NCI-H526 (cell line): ENCODE data around the gene PGAM1.
A peak's percentile ranks its signal among the peaks of the same experiment; 100 is the strongest.
"Not testable (repeated sequence)": the region's sequence is repeated elsewhere in the genome, so short reads cannot be mapped to it uniquely, and the experiment has no call there.

ENCODE experiments used
- DNase-seq, 2 experiments: peaks; one replicate each; lab custom pipeline; 2025; lab: John Stamatoyannopoulos, UW

The PGAM1 gene

DNA sequence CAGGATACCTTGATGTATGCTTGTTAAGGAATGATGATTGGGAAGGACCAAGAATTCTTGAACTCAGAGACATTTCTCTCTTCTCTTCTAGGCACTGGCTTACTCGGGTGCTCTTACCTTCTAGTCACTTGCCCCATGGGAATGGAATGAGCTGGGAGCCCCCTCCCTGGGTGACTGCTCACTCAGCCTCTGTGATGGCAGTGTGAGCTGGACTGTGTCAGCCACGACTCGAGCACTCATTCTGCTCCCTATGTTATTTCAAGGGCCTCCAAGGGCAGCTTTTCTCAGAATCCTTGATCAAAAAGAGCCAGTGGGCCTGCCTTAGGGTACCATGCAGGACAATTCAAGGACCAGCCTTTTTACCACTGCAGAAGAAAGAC, 30.7 kb downstream of the PGAM1 start:
- DNase-seq: no peak

DNA sequence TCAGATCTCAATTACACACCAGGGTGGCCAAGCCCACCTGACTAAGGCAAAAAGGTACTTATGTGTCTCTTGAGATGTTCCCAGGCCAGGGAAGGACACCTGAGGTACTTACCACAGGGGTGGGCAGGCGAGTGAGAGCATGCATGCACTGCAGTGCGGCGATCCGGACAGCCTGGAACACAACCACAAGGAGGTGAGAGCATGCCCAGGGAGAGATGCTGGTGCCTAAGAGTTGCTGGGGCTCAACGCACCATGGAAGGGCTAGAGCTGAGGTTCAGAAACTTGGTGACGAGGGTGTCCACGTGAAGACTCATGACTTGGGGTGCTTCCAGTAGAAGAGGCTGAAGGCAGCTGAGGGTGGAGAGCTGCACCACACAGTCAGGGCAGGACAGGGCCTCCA, 33.1 kb downstream of the PGAM1 start:
- DNase-seq: no peak

DNA sequence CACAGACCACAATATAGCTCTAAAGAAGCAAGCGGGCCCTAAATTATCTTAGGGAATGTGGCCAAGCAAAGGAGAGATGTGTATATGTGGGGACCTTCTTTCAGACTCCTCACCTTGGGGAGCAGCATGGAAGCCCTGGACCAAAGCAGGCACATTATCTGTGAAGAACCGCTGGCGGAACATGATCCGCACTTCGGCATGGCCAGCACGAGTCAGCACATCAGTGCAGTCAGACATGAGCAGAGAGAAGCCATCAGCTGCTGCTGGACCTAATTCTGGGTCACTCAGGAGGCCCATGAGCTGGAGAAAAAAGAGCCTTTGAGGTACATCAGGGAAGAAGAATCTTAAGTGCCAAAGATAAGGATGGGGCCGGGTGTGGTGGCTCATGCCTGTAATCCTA, 33.9 kb downstream of the PGAM1 start:
- DNase-seq: no peak

DNA sequence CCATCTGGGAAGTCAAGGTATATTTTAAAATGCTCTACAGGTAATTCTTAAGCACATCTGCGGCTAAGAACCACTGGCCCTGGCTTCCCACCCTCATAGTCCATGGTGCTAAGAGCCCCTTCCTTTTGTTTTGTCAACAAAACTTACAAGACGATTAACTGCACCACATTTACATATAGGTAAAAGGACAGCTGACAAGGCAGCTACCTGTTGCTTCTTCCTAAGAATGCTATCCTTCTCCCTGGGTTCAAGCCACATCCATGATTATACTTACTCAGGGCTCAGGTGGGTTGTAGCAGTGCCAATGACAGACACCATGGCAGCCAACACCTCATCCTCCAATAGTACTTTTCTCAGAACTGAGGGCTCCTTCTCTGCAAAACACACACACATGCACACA, 36.3 kb downstream of the PGAM1 start:
- DNase-seq: no peak

DNA sequence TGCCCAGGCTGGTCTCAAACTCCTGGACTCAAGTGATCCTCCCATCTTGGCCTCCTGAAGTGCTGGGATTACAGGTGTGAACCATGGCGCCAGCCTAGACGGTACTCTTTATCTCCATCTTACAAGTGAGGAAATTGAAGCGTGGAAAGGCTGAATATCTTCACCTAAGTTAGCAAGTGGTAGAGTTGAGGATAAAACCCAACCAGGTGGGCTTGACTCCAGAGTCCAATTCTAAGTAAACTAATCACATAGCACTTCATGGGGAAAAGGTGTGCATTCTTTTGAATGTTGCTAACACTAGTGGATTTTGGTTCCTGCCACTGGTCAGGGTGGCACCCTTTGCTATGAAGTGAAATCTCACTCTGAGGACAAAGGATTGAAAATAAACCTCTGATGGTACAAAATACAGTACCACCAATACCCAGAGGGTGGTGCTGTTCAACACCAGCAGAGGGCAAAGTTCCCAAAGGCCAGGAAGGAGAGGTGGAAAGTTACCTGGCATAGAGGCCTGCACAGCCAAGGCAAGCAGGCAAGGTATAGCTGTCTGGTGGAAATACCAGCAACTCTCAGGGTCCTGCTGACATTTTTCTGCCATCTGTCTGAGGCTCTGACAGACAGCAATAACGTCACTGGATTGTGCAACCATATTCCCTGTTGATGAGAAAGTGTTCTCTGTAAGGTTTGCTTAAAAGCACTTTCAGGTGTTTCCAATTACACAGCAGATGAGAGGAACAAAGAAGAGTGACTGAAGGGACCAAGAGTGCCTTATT, 37.6 kb downstream of the PGAM1 start:
- DNase-seq: peak; percentile 12 to 75

DNA sequence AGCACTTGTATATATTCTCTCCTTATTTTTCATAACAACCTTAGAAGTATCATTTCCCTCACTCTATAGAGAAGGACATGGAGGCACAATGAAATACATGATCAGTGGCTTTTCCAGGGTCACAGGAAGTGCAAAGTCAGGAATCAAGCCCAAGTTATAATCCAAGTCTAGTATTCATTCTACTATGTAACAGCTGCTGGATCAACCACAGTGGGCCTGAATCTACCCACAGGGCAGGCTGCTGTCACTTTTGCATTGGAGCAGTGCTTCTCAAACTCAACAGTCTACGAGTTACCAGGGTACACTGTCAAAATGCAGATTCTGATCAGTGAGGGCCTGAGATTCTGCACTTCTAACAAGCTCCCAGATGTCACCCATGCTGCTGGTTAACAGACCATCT, 38.2 kb downstream of the PGAM1 start:
- no peak for DNase-seq

DNA sequence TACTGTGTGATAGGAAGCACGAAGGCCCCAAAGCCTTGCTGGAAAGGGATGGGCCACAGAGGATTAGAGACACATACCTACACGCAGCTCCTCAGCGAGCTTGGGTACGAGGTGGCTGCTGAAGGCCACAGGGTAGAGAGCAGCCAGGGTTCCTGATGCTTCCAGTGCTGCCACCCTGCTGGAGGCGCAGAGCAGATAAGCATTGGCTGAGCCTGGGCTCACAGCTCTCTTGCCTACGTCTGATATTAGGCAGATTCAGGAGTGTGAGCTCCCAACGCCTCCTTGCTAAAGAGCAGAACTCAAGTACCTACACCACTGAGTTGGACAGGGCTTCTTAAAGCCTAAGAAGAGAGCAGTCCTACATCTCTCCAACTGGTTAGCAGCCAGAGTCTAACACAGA, 40.0 kb downstream of the PGAM1 start:
- no peak for DNase-seq

DNA sequence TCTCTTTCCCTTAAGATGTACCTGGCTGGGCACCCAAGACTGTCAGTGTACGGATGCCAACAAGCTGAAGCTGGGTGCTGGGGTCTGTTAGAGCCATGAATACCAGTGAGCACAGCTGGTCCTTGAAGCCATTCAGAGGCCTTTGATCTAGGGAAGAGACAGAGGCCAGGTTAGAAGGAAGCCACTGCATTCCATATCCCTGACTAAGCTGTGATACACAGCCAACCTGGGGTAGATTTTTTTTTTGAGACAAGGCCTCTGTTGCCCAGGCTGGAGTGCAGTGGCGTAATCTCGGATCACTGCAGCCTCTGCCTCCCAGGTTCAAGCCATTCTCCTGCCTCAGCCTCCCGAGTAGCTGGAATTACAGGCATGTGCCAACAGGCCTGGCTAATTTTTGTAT, 40.8 kb downstream of the PGAM1 start:
- no peak for DNase-seq

DNA sequence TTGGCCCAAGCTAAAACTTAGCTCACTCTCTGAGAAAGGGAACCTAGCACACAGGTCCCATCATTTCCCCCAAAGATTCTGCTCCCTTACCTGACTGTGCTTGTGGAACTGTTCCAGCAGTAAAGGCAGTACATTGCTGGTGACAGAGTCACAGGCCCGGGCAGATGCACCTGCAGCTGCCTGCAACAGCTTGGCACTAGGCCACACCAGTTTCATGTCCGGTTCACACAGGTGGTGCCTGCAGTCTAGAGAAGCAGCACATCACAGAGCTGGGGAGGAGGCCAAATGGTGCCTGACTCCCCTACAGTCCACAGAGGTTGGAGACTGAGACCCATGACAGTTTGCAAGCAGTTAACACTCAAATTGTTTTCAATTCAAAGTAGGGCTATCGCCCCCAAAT, 42.2 kb downstream of the PGAM1 start:
- DNase-seq: no peak

DNA sequence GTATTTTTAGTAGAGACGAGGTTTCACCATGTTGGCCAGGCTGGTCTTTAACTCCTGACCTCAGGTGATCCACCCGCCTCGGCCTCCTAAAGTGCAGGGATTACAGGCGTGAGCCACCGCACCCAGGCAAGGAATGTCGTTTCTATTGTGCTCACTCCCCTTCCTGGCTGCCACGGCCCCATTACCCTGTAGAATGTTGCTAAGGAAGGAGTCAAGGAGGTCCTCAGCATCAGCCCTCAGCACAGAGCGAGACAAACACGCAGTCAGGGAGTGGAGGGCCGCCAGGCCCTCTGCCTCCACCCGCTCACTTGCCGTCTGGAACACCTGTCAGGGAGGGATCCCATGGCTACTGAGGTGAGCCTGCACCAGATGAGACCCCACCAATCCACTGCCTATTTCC, 42.8 kb downstream of the PGAM1 start:
- not testable (repeated sequence) for DNase-seq

DNA sequence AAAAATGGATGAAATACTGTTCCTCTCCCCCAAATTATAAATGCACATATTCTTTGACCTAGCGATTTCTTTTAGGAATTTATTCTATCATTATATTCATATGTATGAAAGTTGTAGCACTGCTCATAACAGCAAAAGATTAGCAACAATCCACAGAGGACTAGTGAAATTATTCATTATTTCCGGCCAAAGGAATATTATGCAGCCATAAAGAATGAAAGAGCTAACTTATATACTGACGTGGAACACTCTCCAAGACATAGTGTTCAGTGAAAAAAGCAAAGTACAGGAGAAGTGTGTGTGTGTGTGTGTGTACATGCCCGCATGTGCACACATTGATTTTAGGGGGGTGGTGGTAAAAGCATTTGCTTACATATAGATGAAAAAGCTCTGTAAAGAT, 48.9 kb downstream of the PGAM1 start:
- no peak for DNase-seq

DNA sequence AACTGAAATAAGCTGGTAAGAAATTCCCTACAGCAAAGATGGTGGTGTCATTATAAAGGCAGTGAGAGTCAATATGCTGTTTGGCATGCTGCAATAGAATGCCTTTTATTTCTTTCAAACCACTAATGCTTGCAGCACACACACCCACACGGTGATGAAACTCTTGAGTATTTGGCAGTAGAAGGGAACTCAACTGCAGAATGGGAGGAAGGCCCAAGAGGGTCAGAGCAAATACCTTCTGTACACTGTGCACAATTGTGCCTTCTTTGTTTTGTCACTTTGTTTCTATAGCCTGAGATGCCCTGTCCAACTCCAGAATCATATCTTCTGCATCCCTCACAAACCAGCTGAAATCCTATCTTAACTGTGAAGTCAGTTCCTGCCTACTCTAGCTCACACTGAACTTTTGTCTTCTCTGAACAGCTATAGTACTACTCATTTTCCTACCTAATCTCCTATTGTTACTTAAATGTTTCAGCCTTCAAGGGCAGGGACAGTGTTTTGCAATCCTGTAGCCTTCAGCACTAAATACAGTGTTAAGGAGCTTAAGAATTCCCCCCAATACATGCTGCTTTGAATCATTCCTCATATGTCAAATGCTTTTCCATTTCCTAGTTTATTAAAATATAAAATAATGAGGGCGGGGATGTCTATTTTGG, 50.1 kb downstream of the PGAM1 start:
- DNase-seq: no peak

DNA sequence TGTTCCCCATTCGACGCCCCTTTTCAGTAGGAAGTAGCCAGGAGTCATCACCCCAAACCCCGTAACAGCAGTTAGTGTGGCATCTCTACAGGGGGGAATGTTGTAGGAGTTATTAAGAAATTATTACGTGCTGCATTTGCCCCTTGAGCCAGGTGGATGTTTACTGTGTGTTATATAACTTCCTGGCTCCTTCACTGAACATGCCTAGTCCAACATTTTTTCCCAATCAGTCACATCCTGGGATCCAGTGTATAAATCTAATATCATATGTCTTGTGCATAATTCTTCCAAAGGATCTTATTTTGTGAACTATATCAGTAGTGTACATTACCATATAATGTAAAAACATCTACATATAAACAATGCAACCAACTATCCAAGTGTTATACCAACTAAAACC, 53.4 kb downstream of the PGAM1 start:
- not testable (repeated sequence) for DNase-seq

DNA sequence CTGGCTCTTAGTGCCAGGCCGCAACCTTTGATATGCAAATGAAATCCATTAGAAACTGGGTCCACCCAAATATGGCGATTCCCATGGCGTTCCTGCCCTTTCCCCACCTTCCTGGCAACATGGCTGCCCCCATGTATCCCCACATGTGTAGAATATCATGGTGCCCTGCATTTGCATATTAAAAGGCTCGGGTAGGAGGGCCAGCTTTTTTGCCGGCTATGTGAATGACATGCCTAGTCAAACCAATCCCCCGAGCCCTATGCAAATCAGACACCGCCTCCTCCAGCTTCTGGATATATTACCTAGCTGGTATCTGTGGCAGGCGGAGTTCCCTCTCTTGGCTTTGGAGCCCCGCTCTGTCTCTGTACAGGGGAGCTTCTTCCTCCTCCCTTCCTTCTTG, 53.9 kb downstream of the PGAM1 start:
- peak; percentile 92 to 94 for DNase-seq

DNA sequence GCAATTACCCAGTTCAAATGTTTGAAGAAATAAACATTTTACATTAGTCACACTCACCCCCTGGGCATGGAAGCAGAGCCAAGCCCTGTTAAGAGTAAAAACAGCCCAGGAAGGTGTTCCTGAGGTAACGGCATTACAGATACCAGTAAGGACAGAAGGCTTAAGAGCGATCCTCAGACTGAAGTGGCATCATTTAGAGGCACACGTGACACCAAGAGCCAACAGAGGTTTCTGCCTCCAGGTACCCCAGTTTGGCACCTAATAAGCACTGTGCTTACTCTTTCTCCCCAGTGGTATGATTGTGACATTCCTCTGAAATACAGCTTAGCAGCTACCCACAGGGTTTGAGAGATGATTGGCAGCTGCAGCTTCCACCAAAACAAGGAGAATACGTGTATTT, 55.1 kb downstream of the PGAM1 start:
- no peak for DNase-seq

DNA sequence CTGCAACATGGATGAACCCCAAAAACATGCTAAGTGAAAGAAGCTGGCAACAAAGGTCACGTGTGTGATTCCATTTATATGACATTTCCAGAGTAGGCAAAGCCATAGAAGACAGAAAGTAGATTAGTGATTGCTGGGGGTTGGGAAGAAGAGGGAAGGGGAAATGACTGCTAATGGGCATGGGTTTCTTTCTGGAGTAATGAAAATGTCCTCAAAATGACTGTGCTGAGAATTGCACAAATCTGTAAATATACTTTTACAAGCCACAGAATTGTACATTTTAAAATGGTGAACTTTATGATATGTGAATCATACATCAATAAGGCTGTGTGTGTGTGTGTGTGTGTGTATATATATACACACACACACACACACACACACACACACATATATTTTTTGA, 56.4 kb downstream of the PGAM1 start:
- no peak for DNase-seq
